GM23338 (cell line): ENCODE measurements around the gene EHD2. TPM values are rescaled to one million over a fixed set of nuclear protein-coding genes. Genes with fewer than 3 reads are reported as not detected.

Source experiments
- ATAC-seq: fragments of 200-7000 bp; cut with Tn5 transposase; 3 replicates; pipeline ENCODE4 v1.9.1; 2020
- DNase-seq: peaks from one replicate; pipeline ENCODE4 v3.0.0-alpha.2; 2015; ENCODE audit warnings: low spot score
- H2AFZ ChIP-seq: fragments of 200-600 bp; sonication (generic); 2 replicates; pipeline ENCODE4 v1.8.0; 2016; ENCODE audit warnings: antibody characterized with exemption, mild to moderate bottlenecking, moderate library complexity
- H3F3A ChIP-seq: fragments of 200-600 bp; sonication (generic); replicated peaks from 2 replicates; pipeline ENCODE4 v1.8.0; 2017; ENCODE audit warnings: antibody characterized with exemption, mixed run types, low read depth
- H3K27ac ChIP-seq: fragments of 200-600 bp; sonication (generic); 2 replicates; pipeline ENCODE4 v1.6.1; 2016; ENCODE audit warnings: low read depth
- H3K27me3 ChIP-seq: fragments of 200-600 bp; sonication (generic); 2 replicates; pipeline ENCODE4 v1.8.0; 2016; ENCODE audit warnings: mild to moderate bottlenecking, mixed run types, moderate library complexity; ENCODE audit not compliant: insufficient read depth
- H3K36me3 ChIP-seq: fragments of 200-600 bp; sonication (generic); 2 replicates; pipeline ENCODE4 v1.8.0; 2016; ENCODE audit warnings: mild to moderate bottlenecking; ENCODE audit not compliant: insufficient read depth
- H3K4me1 ChIP-seq: fragments of 200-600 bp; sonication (generic); 2 replicates; pipeline ENCODE4 v1.8.0; 2016; ENCODE audit warnings: mild to moderate bottlenecking, moderate library complexity; ENCODE audit not compliant: insufficient read depth
- H3K4me2 ChIP-seq: fragments of 200-600 bp; sonication (generic); 2 replicates; pipeline ENCODE4 v1.7.1; 2017; ENCODE audit warnings: mixed run types
- H3K4me3 ChIP-seq: fragments of 200-600 bp; sonication (generic); 2 replicates; pipeline ENCODE4 v1.6.1; 2016; ENCODE audit warnings: mixed run types
- H3K79me2 ChIP-seq: fragments of 200-600 bp; sonication (generic); replicated peaks from 2 replicates; pipeline ENCODE4 v1.8.0; 2017; ENCODE audit warnings: mild to moderate bottlenecking; ENCODE audit not compliant: insufficient read depth
- H3K9me2 ChIP-seq: fragments of 200-600 bp; sonication (generic); 2 replicates; pipeline ENCODE4 v1.8.0; 2017; ENCODE audit not compliant: insufficient read depth
- H4K20me1 ChIP-seq: fragments of 200-600 bp; sonication (generic); replicated peaks from 2 replicates; pipeline ENCODE4 v1.8.0; 2017; ENCODE audit warnings: mild to moderate bottlenecking; ENCODE audit not compliant: insufficient read depth
- H3K27ac Mint-ChIP-seq: 2 replicates; pipeline ENCODE4 v1.8.0; 2020; ENCODE audit warnings: inconsistent platforms, mild to moderate bottlenecking, moderate library complexity, mixed read lengths
- H3K27me3 Mint-ChIP-seq: 3 replicates; pipeline ENCODE4 v1.8.0; 2022; ENCODE audit warnings: low read depth, mild to moderate bottlenecking, moderate library complexity, mixed read lengths, inconsistent platforms; ENCODE audit not compliant: insufficient read depth, poor library complexity
- H3K36me3 Mint-ChIP-seq: 3 replicates; pipeline ENCODE4 v1.8.0; 2021; ENCODE audit warnings: low read depth, mild to moderate bottlenecking, inconsistent platforms, moderate library complexity, mixed read lengths
- H3K4me1 Mint-ChIP-seq: 3 replicates; pipeline ENCODE4 v1.8.0; 2020; ENCODE audit warnings: mild to moderate bottlenecking, inconsistent platforms, mixed read lengths
- H3K4me3 Mint-ChIP-seq: 3 replicates; pipeline ENCODE4 v1.8.0; 2021; ENCODE audit warnings: moderate library complexity, mild to moderate bottlenecking, inconsistent platforms, mixed read lengths
- H3K9me3 Mint-ChIP-seq: 3 replicates; pipeline ENCODE4 v1.8.0; 2020; ENCODE audit warnings: moderate library complexity, mild to moderate bottlenecking, inconsistent platforms, mixed read lengths
- EZH2 ChIP-seq: fragments of 200-600 bp; sonication (generic); IDR thresholded peaks from one replicate; pipeline ENCODE4 v1.8.0; 2017; ENCODE audit warnings: antibody characterized with exemption, mild to moderate bottlenecking, low read depth; ENCODE audit not compliant: unreplicated experiment
- JUNB ChIP-seq: IDR thresholded peaks from one replicate; pipeline ENCODE4 v1.6.1; 2016; ENCODE audit warnings: antibody characterized with exemption; ENCODE audit not compliant: unreplicated experiment
- NANOG ChIP-seq: IDR thresholded peaks from 2 replicates; pipeline ENCODE4 v1.6.1; 2016; ENCODE audit warnings: antibody characterized with exemption, borderline replicate concordance
- POLR2AphosphoS5 ChIP-seq: IDR thresholded peaks from 2 replicates; pipeline ENCODE4 v1.6.1; 2016; ENCODE audit warnings: antibody characterized with exemption, low read depth
- ZNF331 ChIP-seq: fragments of 250-450 bp; sonication (Bioruptor Pico); IDR thresholded peaks from 2 replicates; pipeline ENCODE4 v1.5.0; 2020; ENCODE audit warnings: low read depth, mild to moderate bottlenecking, moderate library complexity
- polyA plus RNA-seq: library from polyadenylated mRNA; unstranded; fragments of >200 nt; fragmentation: Nextera tagmentation; extraction: Ambion mirVana; gene quantifications from 2 replicates; pipeline ENCODE4 v1.2.1, GENCODE V29; 2016
- total RNA-seq: library from RNA; depleted of rRNA; stranded (reverse); fragments of >200 nt; shearing (Covaris generic); gene quantifications from 2 replicates; pipeline ENCODE4 v1.2.3, GENCODE V29; 2014
- TF ChIP-seq, protein P1 (sequence below): IDR thresholded peaks from 2 replicates; pipeline ENCODE4 v1.6.1; 2016; ENCODE audit warnings: antibody characterized with exemption
- TF ChIP-seq, protein P2 (sequence below): fragments of 250-450 bp; sonication (Bioruptor Pico); IDR thresholded peaks from 2 replicates; pipeline ENCODE4 v1.5.0; 2020; ENCODE audit warnings: mild to moderate bottlenecking, moderate library complexity

The EHD2 gene
- total and polyA plus RNA-seq, 2 experiments from 2014 or later, result 6.6 to 10.8 TPM

DNA sequence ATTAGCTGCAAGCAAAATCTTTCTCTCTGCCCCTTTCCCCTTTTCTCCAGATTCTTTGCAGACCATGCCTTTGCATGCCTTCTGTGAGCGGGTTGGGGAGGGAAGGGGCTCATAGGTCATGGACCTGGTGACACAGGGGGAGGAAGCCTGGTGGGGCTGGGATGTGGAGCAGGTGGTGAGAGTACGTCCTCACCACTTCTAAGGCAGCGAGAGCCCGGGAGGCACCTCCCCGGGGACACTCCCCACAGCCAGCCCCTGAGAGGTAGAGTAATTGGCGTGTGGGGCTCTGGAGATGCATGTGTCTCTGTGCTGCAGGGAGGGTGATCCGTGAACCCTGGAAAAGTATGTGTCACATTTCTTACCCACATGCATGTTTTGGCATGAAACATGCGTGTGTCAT lies 42.5 kb upstream of the EHD2 start:
- DNase-seq (no peak), ATAC-seq (no peak)
- Histone ChIP-seq H3K4me3 (no peak overlapping the region), H3K36me3 (no peaks in the 10 kb centered on the region), H3K4me2 (no peak overlapping the region), H3F3A (0 out of 2 replicates have a peak, but pooled peaks cover 2% of the 10 kb centered on the region), H3K4me1 (peaks cover 15% of the 10 kb centered on the region), H2AFZ (no peak overlapping the region), H3K27me3 (no peaks in the 10 kb centered on the region), H3K27ac (no peak overlapping the region), H4K20me1 (peaks cover 11% of the 10 kb centered on the region), H3K9me2 (no peaks in the 10 kb centered on the region), H3K79me2 (peaks cover 31% of the 10 kb centered on the region)
- Mint-ChIP-seq H3K27ac (no peak overlapping the region), H3K4me1 (peaks cover 16% of the 10 kb centered on the region), H3K9me3 (no peaks in the 10 kb centered on the region), H3K27me3 (peaks cover 9% of the 10 kb centered on the region), H3K36me3 (peaks cover 29% of the 10 kb centered on the region), H3K4me3 (no peak overlapping the region)
- TF ChIP-seq JUNB, result no peak
- TF ChIP-seq, protein P1, sequence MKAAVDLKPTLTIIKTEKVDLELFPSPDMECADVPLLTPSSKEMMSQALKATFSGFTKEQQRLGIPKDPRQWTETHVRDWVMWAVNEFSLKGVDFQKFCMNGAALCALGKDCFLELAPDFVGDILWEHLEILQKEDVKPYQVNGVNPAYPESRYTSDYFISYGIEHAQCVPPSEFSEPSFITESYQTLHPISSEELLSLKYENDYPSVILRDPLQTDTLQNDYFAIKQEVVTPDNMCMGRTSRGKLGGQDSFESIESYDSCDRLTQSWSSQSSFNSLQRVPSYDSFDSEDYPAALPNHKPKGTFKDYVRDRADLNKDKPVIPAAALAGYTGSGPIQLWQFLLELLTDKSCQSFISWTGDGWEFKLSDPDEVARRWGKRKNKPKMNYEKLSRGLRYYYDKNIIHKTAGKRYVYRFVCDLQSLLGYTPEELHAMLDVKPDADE, result no peak
- TF ChIP-seq ZNF331 (CRISPR knock-in tag), result no peak
- TF ChIP-seq EZH2, result no peak
- no peak for TF ChIP-seq POLR2AphosphoS5
- TF ChIP-seq, protein P2, sequence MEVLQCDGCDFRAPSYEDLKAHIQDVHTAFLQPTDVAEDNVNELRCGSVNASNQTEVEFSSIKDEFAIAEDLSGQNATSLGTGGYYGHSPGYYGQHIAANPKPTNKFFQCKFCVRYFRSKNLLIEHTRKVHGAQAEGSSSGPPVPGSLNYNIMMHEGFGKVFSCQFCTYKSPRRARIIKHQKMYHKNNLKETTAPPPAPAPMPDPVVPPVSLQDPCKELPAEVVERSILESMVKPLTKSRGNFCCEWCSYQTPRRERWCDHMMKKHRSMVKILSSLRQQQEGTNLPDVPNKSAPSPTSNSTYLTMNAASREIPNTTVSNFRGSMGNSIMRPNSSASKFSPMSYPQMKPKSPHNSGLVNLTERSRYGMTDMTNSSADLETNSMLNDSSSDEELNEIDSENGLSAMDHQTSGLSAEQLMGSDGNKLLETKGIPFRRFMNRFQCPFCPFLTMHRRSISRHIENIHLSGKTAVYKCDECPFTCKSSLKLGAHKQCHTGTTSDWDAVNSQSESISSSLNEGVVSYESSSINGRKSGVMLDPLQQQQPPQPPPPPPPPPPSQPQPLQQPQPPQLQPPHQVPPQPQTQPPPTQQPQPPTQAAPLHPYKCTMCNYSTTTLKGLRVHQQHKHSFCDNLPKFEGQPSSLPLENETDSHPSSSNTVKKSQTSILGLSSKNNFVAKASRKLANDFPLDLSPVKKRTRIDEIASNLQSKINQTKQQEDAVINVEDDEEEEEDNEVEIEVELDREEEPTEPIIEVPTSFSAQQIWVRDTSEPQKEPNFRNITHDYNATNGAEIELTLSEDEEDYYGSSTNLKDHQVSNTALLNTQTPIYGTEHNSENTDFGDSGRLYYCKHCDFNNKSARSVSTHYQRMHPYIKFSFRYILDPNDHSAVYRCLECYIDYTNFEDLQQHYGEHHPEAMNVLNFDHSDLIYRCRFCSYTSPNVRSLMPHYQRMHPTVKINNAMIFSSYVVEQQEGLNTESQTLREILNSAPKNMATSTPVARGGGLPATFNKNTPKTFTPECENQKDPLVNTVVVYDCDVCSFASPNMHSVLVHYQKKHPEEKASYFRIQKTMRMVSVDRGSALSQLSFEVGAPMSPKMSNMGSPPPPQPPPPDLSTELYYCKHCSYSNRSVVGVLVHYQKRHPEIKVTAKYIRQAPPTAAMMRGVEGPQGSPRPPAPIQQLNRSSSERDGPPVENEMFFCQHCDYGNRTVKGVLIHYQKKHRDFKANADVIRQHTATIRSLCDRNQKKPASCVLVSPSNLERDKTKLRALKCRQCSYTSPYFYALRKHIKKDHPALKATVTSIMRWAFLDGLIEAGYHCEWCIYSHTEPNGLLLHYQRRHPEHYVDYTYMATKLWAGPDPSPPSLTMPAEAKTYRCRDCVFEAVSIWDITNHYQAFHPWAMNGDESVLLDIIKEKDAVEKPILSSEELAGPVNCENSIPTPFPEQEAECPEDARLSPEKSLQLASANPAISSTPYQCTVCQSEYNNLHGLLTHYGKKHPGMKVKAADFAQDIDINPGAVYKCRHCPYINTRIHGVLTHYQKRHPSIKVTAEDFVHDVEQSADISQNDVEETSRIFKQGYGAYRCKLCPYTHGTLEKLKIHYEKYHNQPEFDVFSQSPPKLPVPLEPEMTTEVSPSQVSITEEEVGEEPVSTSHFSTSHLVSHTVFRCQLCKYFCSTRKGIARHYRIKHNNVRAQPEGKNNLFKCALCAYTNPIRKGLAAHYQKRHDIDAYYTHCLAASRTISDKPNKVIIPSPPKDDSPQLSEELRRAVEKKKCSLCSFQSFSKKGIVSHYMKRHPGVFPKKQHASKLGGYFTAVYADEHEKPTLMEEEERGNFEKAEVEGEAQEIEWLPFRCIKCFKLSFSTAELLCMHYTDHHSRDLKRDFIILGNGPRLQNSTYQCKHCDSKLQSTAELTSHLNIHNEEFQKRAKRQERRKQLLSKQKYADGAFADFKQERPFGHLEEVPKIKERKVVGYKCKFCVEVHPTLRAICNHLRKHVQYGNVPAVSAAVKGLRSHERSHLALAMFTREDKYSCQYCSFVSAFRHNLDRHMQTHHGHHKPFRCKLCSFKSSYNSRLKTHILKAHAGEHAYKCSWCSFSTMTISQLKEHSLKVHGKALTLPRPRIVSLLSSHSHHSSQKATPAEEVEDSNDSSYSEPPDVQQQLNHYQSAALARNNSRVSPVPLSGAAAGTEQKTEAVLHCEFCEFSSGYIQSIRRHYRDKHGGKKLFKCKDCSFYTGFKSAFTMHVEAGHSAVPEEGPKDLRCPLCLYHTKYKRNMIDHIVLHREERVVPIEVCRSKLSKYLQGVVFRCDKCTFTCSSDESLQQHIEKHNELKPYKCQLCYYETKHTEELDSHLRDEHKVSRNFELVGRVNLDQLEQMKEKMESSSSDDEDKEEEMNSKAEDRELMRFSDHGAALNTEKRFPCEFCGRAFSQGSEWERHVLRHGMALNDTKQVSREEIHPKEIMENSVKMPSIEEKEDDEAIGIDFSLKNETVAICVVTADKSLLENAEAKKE (CRISPR knock-in tag), result no peak
- no peak for TF ChIP-seq NANOG
